ENCODE measurements around the gene BHLHA15.

The BHLHA15 gene

DNA sequence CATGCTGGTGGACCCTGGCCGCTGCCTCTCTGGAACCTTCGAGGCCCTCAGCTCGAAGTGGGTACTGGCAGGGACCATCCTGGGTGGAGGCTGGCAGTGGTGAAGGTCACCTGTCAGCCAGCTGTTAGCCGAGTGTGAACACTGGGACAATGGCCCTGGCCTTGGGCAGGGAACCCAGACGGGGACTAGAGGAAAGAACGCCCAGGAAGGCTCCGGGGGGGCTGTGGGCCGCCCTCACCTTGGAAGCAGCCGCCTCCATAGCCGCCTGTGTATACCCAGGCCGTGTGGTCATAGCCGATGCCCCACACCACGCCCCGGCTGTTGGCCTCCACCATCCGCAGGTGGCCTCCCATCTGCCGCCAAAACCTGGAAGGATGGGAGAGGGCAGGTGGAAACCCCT is 17.6 kb downstream of the BHLHA15 start:
- H3K4me1 ChIP-seq (ENCODE audit: control insufficient read depth, insufficient read depth, low read length) = no peaks in the 10 kb centered on the region
- CTCF ChIA-PET = interaction anchor here (0.6 kb wide), 1 partner anchor 121 kb away, joined by 3 read pairs; no protein-coding TSS in a partner anchor
- H3K36me3 ChIP-seq (ENCODE audit: control insufficient read depth in 2 of 2, insufficient read depth in 1 of 2, low read length in 2 of 2) = peaks cover 3 to 4% of the 10 kb centered on the region in 2 experiments; a peak in 2 of 3 replicates
- no peak for TF ChIP-seq ZNF555 (tag by site-specific recombination; conservative IDR thresholded peaks at IDR 0.05)
- no peak for TF ChIP-seq ZNF416 (tag by site-specific recombination; IDR thresholded peaks at IDR 0.05)
- no peak for TF ChIP-seq ZNF596 (tag by site-specific recombination; IDR thresholded peaks at IDR 0.05)
- no peak for TF ChIP-seq ZNF132 (tag by site-specific recombination; IDR thresholded peaks at IDR 0.05; ENCODE audit: borderline replicate concordance)
- TF ChIP-seq, protein P1, sequence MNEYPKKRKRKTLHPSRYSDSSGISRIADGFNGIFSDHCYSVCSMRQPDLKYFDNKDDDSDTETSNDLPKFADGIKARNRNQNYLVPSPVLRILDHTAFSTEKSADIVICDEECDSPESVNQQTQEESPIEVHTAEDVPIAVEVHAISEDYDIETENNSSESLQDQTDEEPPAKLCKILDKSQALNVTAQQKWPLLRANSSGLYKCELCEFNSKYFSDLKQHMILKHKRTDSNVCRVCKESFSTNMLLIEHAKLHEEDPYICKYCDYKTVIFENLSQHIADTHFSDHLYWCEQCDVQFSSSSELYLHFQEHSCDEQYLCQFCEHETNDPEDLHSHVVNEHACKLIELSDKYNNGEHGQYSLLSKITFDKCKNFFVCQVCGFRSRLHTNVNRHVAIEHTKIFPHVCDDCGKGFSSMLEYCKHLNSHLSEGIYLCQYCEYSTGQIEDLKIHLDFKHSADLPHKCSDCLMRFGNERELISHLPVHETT (tag by site-specific recombination; IDR thresholded peaks at IDR 0.05) = no peak
- no peak for TF ChIP-seq FEZF1 (tag by site-specific recombination; IDR thresholded peaks at IDR 0.05)
- TF ChIP-seq, protein P2, sequence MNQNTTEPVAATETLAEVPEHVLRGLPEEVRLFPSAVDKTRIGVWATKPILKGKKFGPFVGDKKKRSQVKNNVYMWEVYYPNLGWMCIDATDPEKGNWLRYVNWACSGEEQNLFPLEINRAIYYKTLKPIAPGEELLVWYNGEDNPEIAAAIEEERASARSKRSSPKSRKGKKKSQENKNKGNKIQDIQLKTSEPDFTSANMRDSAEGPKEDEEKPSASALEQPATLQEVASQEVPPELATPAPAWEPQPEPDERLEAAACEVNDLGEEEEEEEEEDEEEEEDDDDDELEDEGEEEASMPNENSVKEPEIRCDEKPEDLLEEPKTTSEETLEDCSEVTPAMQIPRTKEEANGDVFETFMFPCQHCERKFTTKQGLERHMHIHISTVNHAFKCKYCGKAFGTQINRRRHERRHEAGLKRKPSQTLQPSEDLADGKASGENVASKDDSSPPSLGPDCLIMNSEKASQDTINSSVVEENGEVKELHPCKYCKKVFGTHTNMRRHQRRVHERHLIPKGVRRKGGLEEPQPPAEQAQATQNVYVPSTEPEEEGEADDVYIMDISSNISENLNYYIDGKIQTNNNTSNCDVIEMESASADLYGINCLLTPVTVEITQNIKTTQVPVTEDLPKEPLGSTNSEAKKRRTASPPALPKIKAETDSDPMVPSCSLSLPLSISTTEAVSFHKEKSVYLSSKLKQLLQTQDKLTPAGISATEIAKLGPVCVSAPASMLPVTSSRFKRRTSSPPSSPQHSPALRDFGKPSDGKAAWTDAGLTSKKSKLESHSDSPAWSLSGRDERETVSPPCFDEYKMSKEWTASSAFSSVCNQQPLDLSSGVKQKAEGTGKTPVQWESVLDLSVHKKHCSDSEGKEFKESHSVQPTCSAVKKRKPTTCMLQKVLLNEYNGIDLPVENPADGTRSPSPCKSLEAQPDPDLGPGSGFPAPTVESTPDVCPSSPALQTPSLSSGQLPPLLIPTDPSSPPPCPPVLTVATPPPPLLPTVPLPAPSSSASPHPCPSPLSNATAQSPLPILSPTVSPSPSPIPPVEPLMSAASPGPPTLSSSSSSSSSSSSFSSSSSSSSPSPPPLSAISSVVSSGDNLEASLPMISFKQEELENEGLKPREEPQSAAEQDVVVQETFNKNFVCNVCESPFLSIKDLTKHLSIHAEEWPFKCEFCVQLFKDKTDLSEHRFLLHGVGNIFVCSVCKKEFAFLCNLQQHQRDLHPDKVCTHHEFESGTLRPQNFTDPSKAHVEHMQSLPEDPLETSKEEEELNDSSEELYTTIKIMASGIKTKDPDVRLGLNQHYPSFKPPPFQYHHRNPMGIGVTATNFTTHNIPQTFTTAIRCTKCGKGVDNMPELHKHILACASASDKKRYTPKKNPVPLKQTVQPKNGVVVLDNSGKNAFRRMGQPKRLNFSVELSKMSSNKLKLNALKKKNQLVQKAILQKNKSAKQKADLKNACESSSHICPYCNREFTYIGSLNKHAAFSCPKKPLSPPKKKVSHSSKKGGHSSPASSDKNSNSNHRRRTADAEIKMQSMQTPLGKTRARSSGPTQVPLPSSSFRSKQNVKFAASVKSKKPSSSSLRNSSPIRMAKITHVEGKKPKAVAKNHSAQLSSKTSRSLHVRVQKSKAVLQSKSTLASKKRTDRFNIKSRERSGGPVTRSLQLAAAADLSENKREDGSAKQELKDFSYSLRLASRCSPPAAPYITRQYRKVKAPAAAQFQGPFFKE (tag by site-specific recombination; IDR thresholded peaks at IDR 0.05; ENCODE audit: borderline replicate concordance) = no peak
- TF ChIP-seq, protein P3, sequence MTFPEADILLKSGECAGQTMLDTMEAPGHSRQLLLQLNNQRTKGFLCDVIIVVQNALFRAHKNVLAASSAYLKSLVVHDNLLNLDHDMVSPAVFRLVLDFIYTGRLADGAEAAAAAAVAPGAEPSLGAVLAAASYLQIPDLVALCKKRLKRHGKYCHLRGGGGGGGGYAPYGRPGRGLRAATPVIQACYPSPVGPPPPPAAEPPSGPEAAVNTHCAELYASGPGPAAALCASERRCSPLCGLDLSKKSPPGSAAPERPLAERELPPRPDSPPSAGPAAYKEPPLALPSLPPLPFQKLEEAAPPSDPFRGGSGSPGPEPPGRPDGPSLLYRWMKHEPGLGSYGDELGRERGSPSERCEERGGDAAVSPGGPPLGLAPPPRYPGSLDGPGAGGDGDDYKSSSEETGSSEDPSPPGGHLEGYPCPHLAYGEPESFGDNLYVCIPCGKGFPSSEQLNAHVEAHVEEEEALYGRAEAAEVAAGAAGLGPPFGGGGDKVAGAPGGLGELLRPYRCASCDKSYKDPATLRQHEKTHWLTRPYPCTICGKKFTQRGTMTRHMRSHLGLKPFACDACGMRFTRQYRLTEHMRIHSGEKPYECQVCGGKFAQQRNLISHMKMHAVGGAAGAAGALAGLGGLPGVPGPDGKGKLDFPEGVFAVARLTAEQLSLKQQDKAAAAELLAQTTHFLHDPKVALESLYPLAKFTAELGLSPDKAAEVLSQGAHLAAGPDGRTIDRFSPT (tag by site-specific recombination; IDR thresholded peaks at IDR 0.05) = no peak
- TF ChIP-seq ZBTB21 (tag by site-specific recombination; IDR thresholded peaks at IDR 0.05) = no peak
- TF ChIP-seq, protein P4, sequence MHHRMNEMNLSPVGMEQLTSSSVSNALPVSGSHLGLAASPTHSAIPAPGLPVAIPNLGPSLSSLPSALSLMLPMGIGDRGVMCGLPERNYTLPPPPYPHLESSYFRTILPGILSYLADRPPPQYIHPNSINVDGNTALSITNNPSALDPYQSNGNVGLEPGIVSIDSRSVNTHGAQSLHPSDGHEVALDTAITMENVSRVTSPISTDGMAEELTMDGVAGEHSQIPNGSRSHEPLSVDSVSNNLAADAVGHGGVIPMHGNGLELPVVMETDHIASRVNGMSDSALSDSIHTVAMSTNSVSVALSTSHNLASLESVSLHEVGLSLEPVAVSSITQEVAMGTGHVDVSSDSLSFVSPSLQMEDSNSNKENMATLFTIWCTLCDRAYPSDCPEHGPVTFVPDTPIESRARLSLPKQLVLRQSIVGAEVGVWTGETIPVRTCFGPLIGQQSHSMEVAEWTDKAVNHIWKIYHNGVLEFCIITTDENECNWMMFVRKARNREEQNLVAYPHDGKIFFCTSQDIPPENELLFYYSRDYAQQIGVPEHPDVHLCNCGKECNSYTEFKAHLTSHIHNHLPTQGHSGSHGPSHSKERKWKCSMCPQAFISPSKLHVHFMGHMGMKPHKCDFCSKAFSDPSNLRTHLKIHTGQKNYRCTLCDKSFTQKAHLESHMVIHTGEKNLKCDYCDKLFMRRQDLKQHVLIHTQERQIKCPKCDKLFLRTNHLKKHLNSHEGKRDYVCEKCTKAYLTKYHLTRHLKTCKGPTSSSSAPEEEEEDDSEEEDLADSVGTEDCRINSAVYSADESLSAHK (tag by site-specific recombination; IDR thresholded peaks at IDR 0.05) = no peak
- TF ChIP-seq ZNF510 (tag by site-specific recombination; IDR thresholded peaks at IDR 0.05; ENCODE audit: insufficient replicate concordance) = no peak
- TF ChIP-seq, protein P5, sequence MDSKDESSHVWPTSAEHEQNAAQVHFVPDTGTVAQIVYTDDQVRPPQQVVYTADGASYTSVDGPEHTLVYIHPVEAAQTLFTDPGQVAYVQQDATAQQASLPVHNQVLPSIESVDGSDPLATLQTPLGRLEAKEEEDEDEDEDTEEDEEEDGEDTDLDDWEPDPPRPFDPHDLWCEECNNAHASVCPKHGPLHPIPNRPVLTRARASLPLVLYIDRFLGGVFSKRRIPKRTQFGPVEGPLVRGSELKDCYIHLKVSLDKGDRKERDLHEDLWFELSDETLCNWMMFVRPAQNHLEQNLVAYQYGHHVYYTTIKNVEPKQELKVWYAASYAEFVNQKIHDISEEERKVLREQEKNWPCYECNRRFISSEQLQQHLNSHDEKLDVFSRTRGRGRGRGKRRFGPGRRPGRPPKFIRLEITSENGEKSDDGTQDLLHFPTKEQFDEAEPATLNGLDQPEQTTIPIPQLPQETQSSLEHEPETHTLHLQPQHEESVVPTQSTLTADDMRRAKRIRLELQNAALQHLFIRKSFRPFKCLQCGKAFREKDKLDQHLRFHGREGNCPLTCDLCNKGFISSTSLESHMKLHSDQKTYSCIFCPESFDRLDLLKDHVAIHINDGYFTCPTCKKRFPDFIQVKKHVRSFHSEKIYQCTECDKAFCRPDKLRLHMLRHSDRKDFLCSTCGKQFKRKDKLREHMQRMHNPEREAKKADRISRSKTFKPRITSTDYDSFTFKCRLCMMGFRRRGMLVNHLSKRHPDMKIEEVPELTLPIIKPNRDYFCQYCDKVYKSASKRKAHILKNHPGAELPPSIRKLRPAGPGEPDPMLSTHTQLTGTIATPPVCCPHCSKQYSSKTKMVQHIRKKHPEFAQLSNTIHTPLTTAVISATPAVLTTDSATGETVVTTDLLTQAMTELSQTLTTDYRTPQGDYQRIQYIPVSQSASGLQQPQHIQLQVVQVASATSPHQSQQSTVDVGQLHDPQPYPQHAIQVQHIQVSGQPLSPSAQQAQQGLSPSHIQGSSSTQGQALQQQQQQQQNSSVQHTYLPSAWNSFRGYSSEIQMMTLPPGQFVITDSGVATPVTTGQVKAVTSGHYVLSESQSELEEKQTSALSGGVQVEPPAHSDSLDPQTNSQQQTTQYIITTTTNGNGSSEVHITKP (tag by site-specific recombination; IDR thresholded peaks at IDR 0.05) = no peak
- TF ChIP-seq, protein P6, sequence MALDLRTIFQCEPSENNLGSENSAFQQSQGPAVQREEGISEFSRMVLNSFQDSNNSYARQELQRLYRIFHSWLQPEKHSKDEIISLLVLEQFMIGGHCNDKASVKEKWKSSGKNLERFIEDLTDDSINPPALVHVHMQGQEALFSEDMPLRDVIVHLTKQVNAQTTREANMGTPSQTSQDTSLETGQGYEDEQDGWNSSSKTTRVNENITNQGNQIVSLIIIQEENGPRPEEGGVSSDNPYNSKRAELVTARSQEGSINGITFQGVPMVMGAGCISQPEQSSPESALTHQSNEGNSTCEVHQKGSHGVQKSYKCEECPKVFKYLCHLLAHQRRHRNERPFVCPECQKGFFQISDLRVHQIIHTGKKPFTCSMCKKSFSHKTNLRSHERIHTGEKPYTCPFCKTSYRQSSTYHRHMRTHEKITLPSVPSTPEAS (tag by site-specific recombination; IDR thresholded peaks at IDR 0.05) = no peak
- no peak for TF ChIP-seq ZNF658 (tag by site-specific recombination; IDR thresholded peaks at IDR 0.05)
- no peak overlapping the region for H3K4me3 ChIP-seq (ENCODE audit: low read depth, low read length)
- POLR2A ChIA-PET = no interaction called here
- H3K9me3 ChIP-seq (ENCODE audit: control insufficient read depth, insufficient read depth, low read depth, low read length) = no peaks in the 10 kb centered on the region
- H3K27ac ChIP-seq (ENCODE audit: extremely low read depth, low read depth, low read length) = no peak overlapping the region

All from HEK293 (cell line).